Spleen (tissue), 11 donors: ENCODE measurements around the gene OBP2A. TPM values are rescaled to one million over a fixed set of nuclear protein-coding genes. Genes with fewer than 3 reads are reported as not detected.

Source experiments
- DNase-seq: peaks from one replicate; pipeline ENCODE4 v3.0.0-alpha.2; 2020
- H3K27ac ChIP-seq, 8 donors: fragments of 200-600 bp; sonication (generic) in 7 of 8; 1 replicate in 4 of 8; 2 replicates in 4 of 8; pipeline versions ENCODE4 v1.5.0 to v1.8.0; 2016 to 2021; ENCODE audit warnings: inconsistent platforms in 4 of 8, mild to moderate bottlenecking in 4 of 8, moderate library complexity in 1 of 8
- H3K27me3 ChIP-seq, 7 donors: fragments of 200-600 bp; sonication (generic) in 6 of 7; replicated peaks in 1 of 7; 1 replicate in 4 of 7; 2 replicates in 3 of 7; pipeline versions ENCODE4 v1.5.0 to v1.8.0; 2016 to 2021; ENCODE audit warnings: inconsistent platforms in 3 of 7, mild to moderate bottlenecking in 1 of 7
- H3K36me3 ChIP-seq, 6 donors: fragments of 200-600 bp; sonication (generic) in 5 of 6; 1 replicate in 4 of 6; 2 replicates in 2 of 6; pipeline versions ENCODE4 v1.5.0 to v1.8.0; 2016 to 2021; ENCODE audit warnings: inconsistent platforms in 2 of 6
- H3K4me1 ChIP-seq, 6 donors: fragments of 200-600 bp; sonication (generic) in 5 of 6; 1 replicate in 3 of 6; 2 replicates in 3 of 6; pipeline versions ENCODE4 v1.5.0 to v1.8.0; 2016 to 2021; ENCODE audit warnings: inconsistent platforms in 3 of 6
- H3K4me3 ChIP-seq, 8 donors: fragments of 200-600 bp; sonication (generic) in 7 of 8; 1 replicate in 4 of 8; 2 replicates in 4 of 8; pipeline versions ENCODE4 v1.5.0 to v1.8.0; 2016 to 2021; ENCODE audit warnings: inconsistent platforms in 4 of 8, mild to moderate bottlenecking in 4 of 8, moderate library complexity in 2 of 8
- H3K9me3 ChIP-seq, 8 donors: fragments of 200-600 bp; sonication (generic) in 7 of 8; 1 replicate in 4 of 8; 2 replicates in 4 of 8; pipeline versions ENCODE4 v1.5.0 to v1.8.0; 2016 to 2021; ENCODE audit warnings: inconsistent platforms in 4 of 8
- POLR2A ChIP-seq, 3 donors: fragments of 450-650 bp; IDR thresholded peaks; one replicate each; pipeline ENCODE4 v1.5.1; 2017; ENCODE audit warnings: antibody characterized with exemption in 3 of 3, mild to moderate bottlenecking in 1 of 3
- POLR2AphosphoS5 ChIP-seq, 3 donors: sonication (generic); formaldehyde crosslinking; IDR thresholded peaks; one replicate each; pipeline ENCODE4 v1.5.1; 2017; ENCODE audit warnings: antibody characterized with exemption in 3 of 3
- WGBS, 5 donors: extraction: QIAGEN DNeasy Blood & Tissue Kit in 3 of 5; methylation state at CpG; one replicate each; pipeline versions ENCODE4 v1.1.5 to v1.1.7; 2013 to 2018; 5-methylcytosine and 5-hydroxymethylcytosine counted together
- intact Hi-C: fragments of 100-400 bp; cut with DNase I; formaldehyde crosslinking; loops from one replicate; pipeline ENCODE4 v1.15.0; 2023; ENCODE audit warnings: low total_unique reads
- polyA plus RNA-seq, 3 donors: library from polyadenylated mRNA; stranded (reverse); fragments of 200-250 nt; gene quantifications; one replicate each; pipeline ENCODE4 v1.2.1, GENCODE V29; 2013
- total RNA-seq, 7 donors: library from RNA; depleted of rRNA in 3 of 7; stranded (reverse); fragments of >200 nt in 3 of 7; fragmentation: NEBNext Ultra II Directional in 4 of 7; extraction: Animal tissue kit (Norgen Biotek cat#: 25700) in 4 of 7; gene quantifications; one replicate each; pipeline versions ENCODE4 v1.1.0 to v1.2.1, GENCODE V29; 2016 to 2021
- TF ChIP-seq, protein P1 (sequence below), 11 experiments: fragments of 200-600 bp in 7 of 11; fragments of 450-650 bp in 4 of 11; sonication (generic) in 4 of 11; IDR thresholded peaks in 8 of 11; conservative IDR thresholded peaks in 3 of 11; 1 replicate in 7 of 11; 2 replicates in 4 of 11; pipeline versions ENCODE4 v1.4.0 to v1.8.0; 2016 to 2021; ENCODE audit warnings: antibody characterized with exemption in 11 of 11, inconsistent platforms in 4 of 11, mild to moderate bottlenecking in 1 of 11
- donor health status: healthy with polysubstance abuse.
- donor health status: DM: no; HTN: no; CAD: no; lungs with moderate emphysema.
- donor health status: DM: no; HTN: no; CAD: no.
- donor health status: Bipolar disorder and iron deficiency.
- donor health status: healthy.
- donor health status: DM: no; HTN: no; CAD: no.
- donor health status: DM: yes; HTN: yes; CAD: no.

Gene OBP2A
- total and polyA plus RNA-seq, 10 donors, result 0.40 TPM; not detected in 9

DNA sequence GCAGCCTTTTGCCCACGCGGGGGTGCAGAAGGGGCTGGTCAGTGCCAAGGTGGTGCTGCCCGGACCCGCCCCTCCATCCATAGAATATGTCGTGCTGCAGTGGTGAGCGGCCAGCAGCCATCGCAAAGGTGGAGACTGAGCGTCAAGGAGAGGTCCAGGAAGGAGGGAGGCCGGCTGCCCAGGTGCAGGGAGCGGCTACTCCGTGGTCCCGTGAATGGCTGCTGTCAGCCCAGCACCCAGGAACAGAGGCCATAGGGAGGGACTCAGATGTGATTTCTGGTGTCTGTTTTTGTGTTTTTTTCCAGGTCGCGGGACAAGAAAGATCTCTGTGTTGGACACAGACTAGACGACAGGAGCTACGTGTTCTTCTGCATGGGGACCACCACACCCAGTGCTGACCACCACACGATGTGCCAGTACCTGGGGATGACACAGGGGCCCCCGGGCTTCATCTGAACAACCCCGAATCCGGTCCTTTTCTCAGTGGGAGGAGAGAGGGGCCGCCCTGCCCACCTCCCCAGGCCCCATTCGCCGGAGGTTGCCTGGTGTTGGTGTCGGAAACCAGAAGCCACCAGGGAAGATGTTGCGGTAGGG, 44.7 kb downstream of the OBP2A start:
- peak; percentile 61 for DNase-seq
- Histone ChIP-seq H3K9me3 (peaks cover 0 to 11% (median 0%) of the 10 kb centered on the region in 8 donors), H3K27ac (no peak overlapping the region), H3K36me3 (no peaks in the 10 kb centered on the region), H3K4me1 (no peaks in the 10 kb centered on the region), H3K4me3 (no peak overlapping the region), H3K27me3 (peaks cover 0 to 63% (median 4%) of the 10 kb centered on the region in 7 donors)
- TF ChIP-seq, protein P1, sequence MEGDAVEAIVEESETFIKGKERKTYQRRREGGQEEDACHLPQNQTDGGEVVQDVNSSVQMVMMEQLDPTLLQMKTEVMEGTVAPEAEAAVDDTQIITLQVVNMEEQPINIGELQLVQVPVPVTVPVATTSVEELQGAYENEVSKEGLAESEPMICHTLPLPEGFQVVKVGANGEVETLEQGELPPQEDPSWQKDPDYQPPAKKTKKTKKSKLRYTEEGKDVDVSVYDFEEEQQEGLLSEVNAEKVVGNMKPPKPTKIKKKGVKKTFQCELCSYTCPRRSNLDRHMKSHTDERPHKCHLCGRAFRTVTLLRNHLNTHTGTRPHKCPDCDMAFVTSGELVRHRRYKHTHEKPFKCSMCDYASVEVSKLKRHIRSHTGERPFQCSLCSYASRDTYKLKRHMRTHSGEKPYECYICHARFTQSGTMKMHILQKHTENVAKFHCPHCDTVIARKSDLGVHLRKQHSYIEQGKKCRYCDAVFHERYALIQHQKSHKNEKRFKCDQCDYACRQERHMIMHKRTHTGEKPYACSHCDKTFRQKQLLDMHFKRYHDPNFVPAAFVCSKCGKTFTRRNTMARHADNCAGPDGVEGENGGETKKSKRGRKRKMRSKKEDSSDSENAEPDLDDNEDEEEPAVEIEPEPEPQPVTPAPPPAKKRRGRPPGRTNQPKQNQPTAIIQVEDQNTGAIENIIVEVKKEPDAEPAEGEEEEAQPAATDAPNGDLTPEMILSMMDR (IDR thresholded peaks at IDR 0.05 in 8 of 11, conservative IDR thresholded peaks at IDR 0.05 in 3 of 11), result no peak
- no peak for TF ChIP-seq POLR2A (IDR thresholded peaks at IDR 0.05)
- no peak for TF ChIP-seq POLR2AphosphoS5 (IDR thresholded peaks at IDR 0.05)
- 79 to 88% (median 82%) methylated on average over 20 to 25 of the region's 25 CpGs for WGBS, 5 donors
- intact Hi-C loops, result no loop called here

DNA sequence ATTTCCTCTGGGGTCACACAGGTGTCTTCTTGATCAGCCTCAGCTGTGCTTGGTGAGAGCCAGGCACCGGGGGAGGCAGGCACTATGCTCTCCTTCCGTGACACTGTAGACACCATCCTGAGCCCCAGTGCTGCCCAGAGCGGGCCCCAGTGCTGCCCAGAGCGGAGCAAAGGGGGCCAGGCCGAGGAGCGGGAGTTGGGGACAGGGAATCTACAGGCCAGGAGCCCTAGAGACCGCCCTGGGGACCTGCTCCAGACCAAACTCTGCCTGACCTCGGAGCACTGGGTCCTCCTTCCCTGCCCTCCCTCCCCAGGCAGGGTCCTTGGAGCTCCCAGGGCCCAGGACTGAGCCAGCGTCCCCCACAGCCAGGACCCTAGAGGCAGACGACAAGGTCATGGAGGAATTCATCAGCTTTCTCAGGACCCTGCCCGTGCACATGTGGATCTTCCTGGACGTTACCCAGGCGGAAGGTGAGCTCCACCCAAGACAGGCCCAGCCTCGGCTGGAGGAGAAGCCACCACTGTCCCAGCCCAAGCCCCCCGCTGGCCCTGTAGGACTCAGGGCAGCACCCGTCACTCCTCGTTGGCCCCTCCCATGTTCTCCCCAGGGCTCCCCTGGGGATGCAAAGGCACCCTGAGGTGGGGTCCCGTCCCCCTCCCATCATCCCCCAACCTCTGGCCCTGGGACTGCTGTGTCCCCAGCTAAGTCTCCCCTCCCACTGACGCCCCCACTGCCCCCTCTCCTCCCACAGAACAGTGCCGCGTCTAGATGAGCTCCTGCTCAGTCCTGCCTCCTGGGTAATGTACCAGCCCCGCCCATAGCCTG, 45.8 kb downstream of the OBP2A start:
- Histone ChIP-seq H3K27me3 (peaks cover 0 to 58% (median 4%) of the 10 kb centered on the region in 7 donors), H3K36me3 (no peaks in the 10 kb centered on the region), H3K4me3 (no peak overlapping the region), H3K9me3 (peaks cover 0 to 16% (median 0%) of the 10 kb centered on the region in 8 donors), H3K27ac (no peak overlapping the region), H3K4me1 (no peaks in the 10 kb centered on the region)
- intact Hi-C loops, result no loop called here
- TF ChIP-seq, protein P1 (IDR thresholded peaks at IDR 0.05 in 8 of 11, conservative IDR thresholded peaks at IDR 0.05 in 3 of 11), result no peak
- no peak for TF ChIP-seq POLR2AphosphoS5 (IDR thresholded peaks at IDR 0.05)
- 72 to 87% (median 81%) methylated on average over 12 to 22 of the region's 22 CpGs for WGBS, 5 donors
- DNase-seq, result peak; percentile 55

DNA sequence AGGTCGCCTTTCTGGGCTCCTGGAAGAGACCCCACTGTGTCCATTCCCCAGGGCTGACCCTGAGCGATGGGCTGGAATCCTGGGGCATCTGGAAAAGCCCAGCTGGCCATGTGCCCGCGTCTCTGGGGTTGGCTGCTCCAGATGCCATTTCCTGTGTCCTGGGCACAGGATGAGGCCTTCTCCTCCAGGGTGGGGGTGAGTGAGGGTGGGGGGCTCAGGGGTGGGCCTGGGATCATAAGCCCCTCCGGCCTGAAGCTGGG, 46.3 kb downstream of the OBP2A start:
- 56 to 84% (median 70%) methylated on average over 3 to 5 of the region's 5 CpGs for WGBS, 5 donors
- no peak overlapping the region for H3K4me3 ChIP-seq
- H3K9me3 ChIP-seq, result peaks cover 0 to 16% (median 0%) of the 10 kb centered on the region in 8 donors
- no peak for DNase-seq
- H3K4me1 ChIP-seq, result no peaks in the 10 kb centered on the region
- TF ChIP-seq, protein P1 (IDR thresholded peaks at IDR 0.05 in 8 of 11, conservative IDR thresholded peaks at IDR 0.05 in 3 of 11), result no peak
- no peak for TF ChIP-seq POLR2AphosphoS5 (IDR thresholded peaks at IDR 0.05)
- no peak for TF ChIP-seq POLR2A (IDR thresholded peaks at IDR 0.05)
- no peaks in the 10 kb centered on the region for H3K36me3 ChIP-seq
- no peak overlapping the region for H3K27ac ChIP-seq
- intact Hi-C loops, result no loop called here
- H3K27me3 ChIP-seq, result peaks cover 0 to 64% (median 4%) of the 10 kb centered on the region in 7 donors

DNA sequence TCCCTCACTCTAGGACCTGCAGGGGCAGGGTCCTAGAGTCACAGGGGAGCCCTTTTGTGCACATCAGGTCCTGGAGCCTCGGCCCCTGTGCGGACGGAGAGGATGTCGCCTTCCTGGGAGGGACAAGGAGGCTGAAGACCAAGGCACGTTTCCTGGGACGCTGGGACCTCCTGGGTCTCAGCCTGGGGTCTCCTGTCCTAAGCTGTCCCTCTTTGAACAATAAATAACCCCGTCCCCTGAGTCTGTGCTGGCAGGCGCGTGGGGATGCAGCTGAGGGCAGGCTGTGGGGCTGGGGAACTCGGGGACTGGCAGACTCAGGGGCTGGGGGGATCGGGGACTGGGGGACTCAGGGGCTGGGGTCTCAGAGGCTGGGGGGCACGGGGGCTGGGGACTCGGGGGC, 46.7 kb downstream of the OBP2A start:
- Histone ChIP-seq H3K4me3 (no peak overlapping the region), H3K36me3 (no peaks in the 10 kb centered on the region), H3K4me1 (no peaks in the 10 kb centered on the region), H3K9me3 (peaks cover 0 to 16% (median 0%) of the 10 kb centered on the region in 8 donors), H3K27me3 (peaks cover 0 to 67% (median 4%) of the 10 kb centered on the region in 7 donors), H3K27ac (no peak overlapping the region)
- TF ChIP-seq, protein P1 (IDR thresholded peaks at IDR 0.05 in 8 of 11, conservative IDR thresholded peaks at IDR 0.05 in 3 of 11), result no peak
- TF ChIP-seq POLR2A (IDR thresholded peaks at IDR 0.05) (no peak), POLR2AphosphoS5 (IDR thresholded peaks at IDR 0.05) (no peak)
- peak; percentile 34 for DNase-seq
- intact Hi-C loops, result no loop called here
- WGBS, 5 donors, result 83 to 90% (median 90%) methylated on average over 6 to 12 of the region's 13 CpGs
